GM21723 (cell line): ENCODE results near the gene AGO1.
A peak's percentile ranks its signal among the peaks of the same experiment; 100 is the strongest.
"Not testable (repeated sequence)": the region's sequence is repeated elsewhere in the genome, so short reads cannot be mapped to it uniquely, and the experiment has no call there.

Experiments
- ATAC-seq: cut with Tn5 transposase; IDR thresholded peaks from one replicate; pipeline ENCODE4 v1.9.1; 2021; ENCODE audit warnings: mild to moderate bottlenecking, moderate library complexity; ENCODE audit not compliant: unreplicated experiment

The AGO1 gene

GRCh38 chr1:35914717-35915116, 31.7 kb downstream of the AGO1 start:
- ATAC-seq = no peak

GRCh38 chr1:35915693-35916092, 32.7 kb downstream of the AGO1 start:
- no peak for ATAC-seq

GRCh38 chr1:35923791-35924221, 40.8 kb downstream of the AGO1 start:
- ATAC-seq = no peak

GRCh38 chr1:35924838-35925237, 41.8 kb downstream of the AGO1 start:
- ATAC-seq = no peak

GRCh38 chr1:35925741-35926140, 42.7 kb downstream of the AGO1 start:
- no peak for ATAC-seq

GRCh38 chr1:35927472-35927871, 44.5 kb downstream of the AGO1 start:
- ATAC-seq = no peak

- no peak for ATAC-seq
These were observed 47.0 kb downstream of the AGO1 start for GRCh38 chr1:35929730-35930592.

- ATAC-seq = peak; percentile 81
These were observed 47.8 kb downstream of the AGO1 start, which contains the start of gene AGO3 for GRCh38 chr1:35930593-35931445. Gene AGO3 (plus strand): TSS chr1:35931105. CDS start chr1:35931427, 322 bp downstream.

- ATAC-seq = peak; percentile 46
These were observed 48.6 kb downstream of the AGO1 start for GRCh38 chr1:35931446-35932157.

GRCh38 chr1:35932158-35932636, 49.2 kb downstream of the AGO1 start:
- ATAC-seq = no peak

GRCh38 chr1:35932941-35933340, 49.9 kb downstream of the AGO1 start:
- ATAC-seq = no peak

- ATAC-seq = no peak
These were observed 52.7 kb downstream of the AGO1 start for GRCh38 chr1:35935442-35936388.

GRCh38 chr1:35936838-35937237, 53.8 kb downstream of the AGO1 start:
- ATAC-seq = no peak

GRCh38 chr1:35939484-35939883, 56.5 kb downstream of the AGO1 start:
- ATAC-seq = no peak

GRCh38 chr1:35945327-35945726, 62.3 kb downstream of the AGO1 start:
- no peak for ATAC-seq

GRCh38 chr1:35947547-35947946, 64.5 kb downstream of the AGO1 start:
- ATAC-seq = no peak

GRCh38 chr1:35958558-35958957, 75.5 kb downstream of the AGO1 start:
- no peak for ATAC-seq

GRCh38 chr1:35959304-35959703, 76.3 kb downstream of the AGO1 start:
- no peak for ATAC-seq

- ATAC-seq = no peak
These were observed 79.9 kb downstream of the AGO1 start for GRCh38 chr1:35962952-35963351.

- not testable (repeated sequence) for ATAC-seq
These were observed 81.3 kb downstream of the AGO1 start for GRCh38 chr1:35964277-35964676.
